22Rv1 (cell line): ENCODE data around the gene MS4A1.
"Not testable (repeated sequence)": the region's sequence is repeated elsewhere in the genome, so short reads cannot be mapped to it uniquely, and the experiment has no call there.

Source experiments
- H3K27ac ChIP-seq: fragments of 450-650 bp; 2 replicates; pipeline ENCODE4 v1.5.1; 2017
- CTCF ChIP-seq: fragments of 450-650 bp; IDR thresholded peaks from 2 replicates; pipeline ENCODE4 v1.5.1; 2017; ENCODE audit warnings: mild to moderate bottlenecking
- ZFX ChIP-seq: fragments of 450-650 bp; IDR thresholded peaks from 2 replicates; pipeline ENCODE4 v1.6.1; 2017; ENCODE audit warnings: antibody characterized with exemption, borderline replicate concordance

The MS4A1 gene

GRCh38 chr11:60447070-60447469 is 8.6 kb upstream of the MS4A1 start:
- TF ChIP-seq CTCF (no peak), ZFX (no peak)
- no peak overlapping the region for H3K27ac ChIP-seq

- H3K27ac ChIP-seq = no peak overlapping the region
- no peak for TF ChIP-seq CTCF
- TF ChIP-seq ZFX = no peak
These were observed 7.8 kb upstream of the MS4A1 start for GRCh38 chr11:60447846-60448245.

- H3K27ac ChIP-seq = not testable (repeated sequence)
These were observed 4.5 kb upstream of the MS4A1 start for GRCh38 chr11:60451185-60451584.

- no peak overlapping the region for H3K27ac ChIP-seq
- TF ChIP-seq CTCF (no peak), ZFX (no peak)
These were observed 1.4 kb upstream of the MS4A1 start for GRCh38 chr11:60454212-60454611.

- H3K27ac ChIP-seq = no peak overlapping the region
- no peak for TF ChIP-seq ZFX
- TF ChIP-seq CTCF = no peak
These were observed 1.9 kb downstream of the MS4A1 start for GRCh38 chr11:60457576-60457975.

- H3K27ac ChIP-seq = no peak overlapping the region
- TF ChIP-seq ZFX = no peak
These were observed 3.7 kb downstream of the MS4A1 start for GRCh38 chr11:60459345-60459744.

- TF ChIP-seq ZFX = no peak
- TF ChIP-seq CTCF = no peak
- no peak overlapping the region for H3K27ac ChIP-seq
These were observed 13.2 kb downstream of the MS4A1 start for GRCh38 chr11:60468829-60469228.

GRCh38 chr11:60469723-60470122 is 14.1 kb downstream of the MS4A1 start:
- 0 out of 2 replicates have a peak, but pooled peaks have one; percentile 12 for TF ChIP-seq CTCF
- TF ChIP-seq ZFX = no peak

More at GRCh38 chr11:60469723-60470122, 14.1 kb downstream of the MS4A1 start:
- H3K27ac ChIP-seq = no peak overlapping the region
